Measurements from ENCODE around the gene NDUFA8. TPM values are rescaled to one million over a fixed set of nuclear protein-coding genes. Genes with fewer than 3 reads are reported as not detected.

NDUFA8 gene
- polyA plus RNA-seq, 1 donor (not counting 4 experiments of a cell fraction or from before 2014, with no cell fraction given): 105 TPM

- FAIRE-seq: no peak
- no peak overlapping the region for H3K9ac ChIP-seq (ENCODE audit: control insufficient read depth, extremely low read depth, insufficient read depth, low read length)
- dilution Hi-C loops (cut with MboI; ENCODE audit: extremely low pct_ligation_motif_present, low sequenced_read_pairs): no loop called here
These were observed 8.8 kb upstream of the NDUFA8 start for GRCh38 chr9:122168356-122168755.

GRCh38 chr9:122164286-122164685, 4.7 kb upstream of the NDUFA8 start:
- FAIRE-seq (no peak), DNase-seq (ENCODE audit: low read depth, low spot score) (no peak)
- peaks cover 3% of the 10 kb centered on the region for H3K4me1 ChIP-seq (ENCODE audit: control insufficient read depth, extremely low read depth, insufficient read depth, low read length)
- H4K20me1 ChIP-seq (ENCODE audit: control insufficient read depth, extremely low read depth, insufficient read depth, low read length): no peaks in the 10 kb centered on the region
- H3K79me2 ChIP-seq (ENCODE audit: control insufficient read depth, insufficient read depth, low read length): peaks cover 3% of the 10 kb centered on the region
- H3K4me3 ChIP-seq (ENCODE audit: control insufficient read depth in 2 of 3, extremely low read depth in 1 of 3, insufficient read depth in 2 of 3, low read depth in 1 of 3, low read length in 3 of 3): no peak overlapping the region
- no peak overlapping the region for H3K4me2 ChIP-seq (ENCODE audit: control insufficient read depth, extremely low read depth, insufficient read depth, low read depth, low read length)
- H3K36me3 ChIP-seq (ENCODE audit: control insufficient read depth in 2 of 2, extremely low read depth in 1 of 2, insufficient read depth in 2 of 2, low read length in 2 of 2): no peaks in the 10 kb centered on the region
- no peaks in the 10 kb centered on the region for H3K9me3 ChIP-seq (ENCODE audit: control insufficient read depth, low read depth, low read length)
- no peak overlapping the region for H3K27ac ChIP-seq (ENCODE audit: control insufficient read depth, insufficient read depth, low read length)
- TF ChIP-seq EZH2 (IDR thresholded peaks at IDR 0.05; ENCODE audit: low read length): no peak
- no peak for TF ChIP-seq CTCF (optimal IDR thresholded peaks at IDR 0.05 in 1 of 3, IDR thresholded peaks at IDR 0.05 in 1 of 3, conservative IDR thresholded peaks at IDR 0.05 in 1 of 3; ENCODE audit: extremely low read depth in 1 of 3, insufficient read depth in 2 of 3, low read length in 3 of 3)
- peaks cover 7% of the 10 kb centered on the region for H3K27me3 ChIP-seq (ENCODE audit: control insufficient read depth, extremely low read depth, insufficient read depth, low read length)
- no peak overlapping the region for H3K9ac ChIP-seq (ENCODE audit: control insufficient read depth, extremely low read depth, insufficient read depth, low read length)
- dilution Hi-C loops (cut with MboI; ENCODE audit: extremely low pct_ligation_motif_present, low sequenced_read_pairs): no loop called here
- no peaks in the 10 kb centered on the region for H3K9me1 ChIP-seq (ENCODE audit: control insufficient read depth, extremely low read depth, insufficient read depth, low read length)
- H2AFZ ChIP-seq (ENCODE audit: control insufficient read depth, low read length): no peak overlapping the region

More at GRCh38 chr9:122168356-122168755, 8.8 kb upstream of the NDUFA8 start:
- Histone ChIP-seq H3K4me1 (ENCODE audit: control insufficient read depth, extremely low read depth, insufficient read depth, low read length) (no peaks in the 10 kb centered on the region), H3K9me1 (ENCODE audit: control insufficient read depth, extremely low read depth, insufficient read depth, low read length) (no peaks in the 10 kb centered on the region), H3K79me2 (ENCODE audit: control insufficient read depth, insufficient read depth, low read length) (no peaks in the 10 kb centered on the region), H3K9me3 (ENCODE audit: control insufficient read depth, low read depth, low read length) (no peaks in the 10 kb centered on the region), H4K20me1 (ENCODE audit: control insufficient read depth, extremely low read depth, insufficient read depth, low read length) (no peaks in the 10 kb centered on the region), H3K4me2 (ENCODE audit: control insufficient read depth, extremely low read depth, insufficient read depth, low read depth, low read length) (no peak overlapping the region), H3K4me3 (ENCODE audit: control insufficient read depth in 2 of 3, extremely low read depth in 1 of 3, insufficient read depth in 2 of 3, low read depth in 1 of 3, low read length in 3 of 3) (no peak overlapping the region), H3K27me3 (ENCODE audit: control insufficient read depth, extremely low read depth, insufficient read depth, low read length) (peaks cover 14% of the 10 kb centered on the region), H2AFZ (ENCODE audit: control insufficient read depth, low read length) (no peak overlapping the region), H3K36me3 (ENCODE audit: control insufficient read depth in 2 of 2, extremely low read depth in 1 of 2, insufficient read depth in 2 of 2, low read length in 2 of 2) (no peaks in the 10 kb centered on the region), H3K27ac (ENCODE audit: control insufficient read depth, insufficient read depth, low read length) (no peak overlapping the region)
- no peak for DNase-seq (ENCODE audit: low read depth, low spot score)
- TF ChIP-seq CTCF (optimal IDR thresholded peaks at IDR 0.05 in 1 of 3, IDR thresholded peaks at IDR 0.05 in 1 of 3, conservative IDR thresholded peaks at IDR 0.05 in 1 of 3; ENCODE audit: extremely low read depth in 1 of 3, insufficient read depth in 2 of 3, low read length in 3 of 3): no peak
- no peak for TF ChIP-seq EZH2 (IDR thresholded peaks at IDR 0.05; ENCODE audit: low read length)
